ENCODE data around the gene TTC8.

DNA sequence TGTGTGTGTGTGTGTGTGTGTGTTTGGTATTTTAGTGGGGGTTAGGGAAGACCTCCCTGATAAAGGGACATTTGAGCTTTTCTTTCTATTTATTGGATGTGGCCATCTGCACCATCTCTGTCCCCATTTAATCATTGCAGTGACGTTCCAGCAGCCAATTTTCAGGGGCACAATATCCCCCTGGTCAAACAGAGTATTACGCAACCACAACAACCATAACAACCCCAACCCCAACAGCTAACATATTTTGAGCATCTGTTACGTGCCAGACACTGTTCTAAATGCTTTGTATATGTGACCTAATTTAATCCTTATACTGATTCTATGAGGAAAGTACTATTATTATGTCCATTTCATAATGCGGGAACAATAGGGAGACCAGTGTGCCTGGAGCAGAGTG, 87.4 kb downstream of the TTC8 start:
- TF ChIP-seq POLR2AphosphoS5 (IDR thresholded peaks at IDR 0.05; ENCODE audit: insufficient read depth, low read depth, low read length) (no peak), POLR2A (IDR thresholded peaks at IDR 0.05; ENCODE audit: low read depth, low read length) (no peak), EZH2 (IDR thresholded peaks at IDR 0.05; ENCODE audit: borderline replicate concordance, low read depth, low read length, severe bottlenecking) (no peak), JUN (IDR thresholded peaks at IDR 0.05; ENCODE audit: borderline replicate concordance, insufficient read depth, insufficient read length, low read depth) (no peak), MYC (IDR thresholded peaks at IDR 0.05; ENCODE audit: low read depth, low read length) (no peak)
- TF ChIP-seq, protein P1, sequence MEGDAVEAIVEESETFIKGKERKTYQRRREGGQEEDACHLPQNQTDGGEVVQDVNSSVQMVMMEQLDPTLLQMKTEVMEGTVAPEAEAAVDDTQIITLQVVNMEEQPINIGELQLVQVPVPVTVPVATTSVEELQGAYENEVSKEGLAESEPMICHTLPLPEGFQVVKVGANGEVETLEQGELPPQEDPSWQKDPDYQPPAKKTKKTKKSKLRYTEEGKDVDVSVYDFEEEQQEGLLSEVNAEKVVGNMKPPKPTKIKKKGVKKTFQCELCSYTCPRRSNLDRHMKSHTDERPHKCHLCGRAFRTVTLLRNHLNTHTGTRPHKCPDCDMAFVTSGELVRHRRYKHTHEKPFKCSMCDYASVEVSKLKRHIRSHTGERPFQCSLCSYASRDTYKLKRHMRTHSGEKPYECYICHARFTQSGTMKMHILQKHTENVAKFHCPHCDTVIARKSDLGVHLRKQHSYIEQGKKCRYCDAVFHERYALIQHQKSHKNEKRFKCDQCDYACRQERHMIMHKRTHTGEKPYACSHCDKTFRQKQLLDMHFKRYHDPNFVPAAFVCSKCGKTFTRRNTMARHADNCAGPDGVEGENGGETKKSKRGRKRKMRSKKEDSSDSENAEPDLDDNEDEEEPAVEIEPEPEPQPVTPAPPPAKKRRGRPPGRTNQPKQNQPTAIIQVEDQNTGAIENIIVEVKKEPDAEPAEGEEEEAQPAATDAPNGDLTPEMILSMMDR (IDR thresholded peaks at IDR 0.05; ENCODE audit: extremely low read depth in 1 of 2, insufficient read depth in 1 of 2, low read depth in 1 of 2, low read length in 2 of 2): no peak
